Stimulated activated naive CD4-positive, alpha-beta T cell treated with Interleukin-2 at 50 U/mL for 16 hours (primary cell): ENCODE measurements around the gene ABCC10.

Experiments used
- DNase-seq: peaks from one replicate; lab custom pipeline; 2025; lab: John Stamatoyannopoulos, UW

ABCC10 gene

DNA sequence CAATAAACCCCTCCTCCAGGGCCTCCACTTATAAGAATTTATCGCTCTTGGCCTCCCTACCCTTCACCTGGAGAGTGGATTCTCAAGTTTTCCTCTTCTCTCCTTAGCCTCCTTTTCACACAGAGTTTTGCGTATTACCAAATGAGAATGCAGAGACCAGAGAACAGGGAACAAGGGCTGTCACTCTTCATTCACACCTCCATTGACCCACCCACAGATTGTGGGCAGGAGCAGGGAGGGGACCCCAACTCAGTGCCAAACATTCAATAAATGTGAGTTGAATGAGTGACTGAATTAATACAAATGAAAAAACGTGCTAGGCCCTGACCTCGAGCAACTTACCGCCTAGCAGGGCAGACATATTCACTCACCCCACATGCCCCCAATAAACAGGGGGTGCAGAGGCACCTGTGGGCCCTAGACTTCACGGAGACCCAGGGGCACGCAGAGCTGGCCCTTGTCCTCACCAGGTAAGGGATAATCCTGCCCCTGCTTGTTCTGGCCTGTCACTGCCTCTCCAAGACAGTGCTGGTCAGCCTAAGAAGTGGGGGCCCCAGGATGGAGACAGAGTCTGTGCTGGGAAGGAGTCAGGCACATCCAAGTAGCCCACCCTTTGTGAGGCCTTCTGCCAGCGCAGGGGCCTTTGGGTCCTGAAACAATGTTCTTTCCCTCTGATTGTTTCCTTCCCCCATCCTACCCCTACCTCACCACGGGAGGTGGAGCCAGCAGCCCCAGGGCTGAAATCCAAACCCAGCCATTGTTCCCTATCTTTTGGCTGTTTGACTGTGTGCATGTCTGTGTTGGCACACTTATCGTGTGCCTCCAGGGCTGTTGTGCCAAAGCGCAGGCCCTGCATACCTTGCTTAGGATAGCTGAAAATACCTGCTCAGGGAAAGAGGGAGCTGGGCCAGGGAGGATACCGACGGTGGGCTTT lies 41.7 kb downstream of the ABCC10 start:
- no peak for DNase-seq

DNA sequence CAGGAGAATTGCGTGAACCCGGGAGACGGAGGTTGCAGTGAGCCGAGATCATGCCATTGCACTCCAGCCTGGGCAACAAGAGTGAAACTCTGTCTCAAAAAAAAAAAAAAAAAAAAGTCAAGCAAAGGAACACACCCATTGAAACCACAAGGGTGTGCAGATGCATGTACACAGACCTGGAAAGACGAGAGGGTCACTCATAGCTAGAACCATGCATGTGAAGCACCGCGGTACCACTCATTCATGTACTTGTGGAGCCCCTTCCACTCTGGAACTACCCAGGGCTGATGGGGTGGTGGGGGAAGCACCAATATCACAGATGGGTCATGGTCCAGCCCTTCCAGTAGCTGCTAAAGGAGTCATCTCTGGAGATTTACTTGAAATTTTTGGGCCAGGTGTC lies 42.6 kb downstream of the ABCC10 start:
- DNase-seq: no peak

DNA sequence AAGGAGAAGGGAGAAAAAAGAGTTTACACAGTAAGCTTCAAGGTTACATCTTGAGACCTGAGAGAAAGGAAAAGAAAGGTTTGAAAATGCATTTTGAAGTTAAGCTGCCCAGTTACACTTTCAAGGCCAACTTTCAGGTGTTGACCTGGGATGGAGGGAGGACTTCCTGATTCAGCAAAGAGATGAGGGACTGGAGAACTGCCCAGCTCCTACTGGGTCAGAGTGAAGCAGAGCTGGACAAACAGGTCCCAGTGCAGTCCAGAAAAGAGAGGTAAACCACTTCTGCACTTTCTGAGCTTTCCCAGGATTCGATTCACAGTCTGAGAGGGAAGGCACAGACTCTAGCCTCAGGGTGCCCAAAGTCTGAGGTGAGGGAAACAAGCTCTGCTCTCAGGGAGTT lies 44.1 kb downstream of the ABCC10 start:
- DNase-seq: no peak

DNA sequence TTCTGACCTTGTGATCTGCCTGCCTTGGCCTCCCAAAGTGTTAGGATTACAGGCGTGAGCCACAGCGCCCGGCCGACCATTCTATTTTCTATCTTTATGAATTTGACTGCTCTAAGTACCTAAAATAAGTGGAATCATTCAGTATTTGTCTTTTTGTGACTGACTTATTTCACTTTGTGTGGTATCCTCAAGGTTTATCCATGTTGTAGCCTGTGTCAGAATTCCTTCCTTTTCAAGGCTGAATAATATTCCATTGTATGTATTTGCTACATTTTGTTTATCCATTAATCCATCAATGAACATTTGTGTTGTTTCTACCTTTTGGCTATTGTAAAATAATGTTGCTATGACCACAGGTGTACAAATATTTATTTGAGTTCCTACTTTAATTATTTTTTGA lies 45.2 kb downstream of the ABCC10 start:
- DNase-seq: no peak

DNA sequence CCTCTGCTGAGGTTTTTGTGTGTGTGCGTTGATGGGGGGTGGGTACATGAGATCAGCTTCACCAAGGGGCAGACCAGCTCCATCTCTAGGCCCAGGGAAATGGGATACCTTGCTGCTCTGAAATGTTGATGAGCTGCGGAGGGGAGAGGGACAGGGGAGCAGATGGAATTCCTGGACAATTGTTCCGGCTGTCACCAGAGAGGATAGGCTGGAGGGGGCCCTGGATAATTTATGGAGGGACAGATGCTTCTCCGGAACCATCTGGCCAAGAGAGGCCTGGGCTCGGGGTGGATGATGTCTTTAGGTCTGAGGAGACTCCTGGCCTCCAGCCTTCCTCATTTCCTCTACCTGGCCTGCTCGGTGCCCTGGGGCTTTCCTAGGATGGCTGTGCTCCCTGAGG lies 48.2 kb downstream of the ABCC10 start:
- no peak for DNase-seq

DNA sequence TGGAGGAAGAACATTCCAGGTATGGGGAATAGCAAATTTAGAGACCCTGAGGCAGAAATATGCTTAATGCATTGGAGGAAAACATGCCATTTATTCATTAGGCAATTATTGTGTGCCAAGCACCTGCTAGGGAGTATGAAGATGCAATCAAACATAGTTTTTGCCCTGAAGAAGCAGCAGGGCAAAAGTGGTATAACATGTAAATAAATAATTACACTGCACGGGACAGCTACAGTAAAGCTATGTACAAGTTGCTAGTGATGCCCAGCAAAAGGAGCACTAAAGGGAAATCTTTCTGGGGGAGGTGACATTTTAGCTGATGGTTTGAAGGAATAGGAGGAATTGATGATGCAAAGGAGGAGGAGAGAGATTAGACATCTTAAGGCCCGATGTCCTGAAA lies 49.4 kb downstream of the ABCC10 start:
- no peak for DNase-seq

DNA sequence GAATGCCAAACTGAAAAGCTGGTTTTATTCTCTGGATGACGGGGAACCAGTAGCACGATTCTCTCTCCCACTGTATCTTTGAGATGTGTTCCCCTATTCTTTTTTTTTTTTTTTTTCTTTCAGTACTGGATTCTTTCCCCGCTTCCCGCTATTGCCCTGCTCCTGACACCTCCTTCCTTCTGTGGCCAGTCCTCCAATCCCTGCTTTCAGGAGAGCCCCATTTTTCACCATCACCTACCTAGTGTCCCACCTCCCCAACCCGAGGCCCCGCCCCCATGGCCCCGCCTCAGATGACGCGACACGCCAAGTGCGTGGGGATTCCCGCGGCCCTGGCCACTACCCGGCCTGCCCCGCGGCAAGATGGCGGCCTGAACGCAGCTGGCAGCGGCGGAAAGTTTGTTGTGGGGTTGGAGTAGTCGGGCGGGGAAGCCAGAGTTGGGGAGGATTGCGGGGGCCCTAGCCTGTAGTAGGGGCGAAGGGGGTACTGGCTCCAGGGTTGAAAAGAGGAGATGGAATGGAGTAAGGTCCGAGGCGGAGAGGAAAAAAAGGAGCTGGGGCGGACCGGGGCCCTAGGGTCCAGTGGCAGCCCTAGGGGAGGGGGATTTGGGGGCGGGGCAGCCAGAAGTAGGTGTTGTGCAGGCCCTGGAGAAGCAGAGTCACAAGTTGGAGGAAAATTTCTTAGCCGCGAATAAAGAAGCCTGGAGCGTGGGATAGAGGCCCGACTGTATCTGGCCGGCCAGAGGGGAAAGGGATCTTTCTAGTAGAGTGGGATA lies 50.1 kb downstream of the ABCC10 start, which contains the start of gene TJAP1:
Gene TJAP1, plus strand, starts transcription at position 336 of the 773 bp plus-strand sequence. CDS start 21,432 bp downstream, outside the sequence.
- peak; percentile 94 for DNase-seq

DNA sequence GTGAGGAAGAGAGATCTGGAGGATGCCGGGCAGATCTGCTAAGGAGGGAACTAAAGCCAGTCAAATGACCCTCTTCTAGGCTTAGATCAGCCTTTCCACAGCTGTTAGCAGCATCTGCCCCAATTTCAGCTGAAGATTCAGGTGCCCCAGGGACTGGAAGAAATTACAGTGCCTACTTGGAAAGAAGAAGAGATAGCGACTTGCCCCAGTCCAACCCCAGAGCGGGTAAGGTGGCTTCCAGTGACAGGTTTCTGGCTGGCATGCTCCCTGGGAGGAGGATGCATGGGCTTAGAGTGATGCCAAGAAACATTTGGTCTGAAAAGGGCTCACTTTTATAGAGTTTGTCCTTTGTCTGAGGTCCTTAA lies 50.6 kb downstream of the ABCC10 start:
- no peak for DNase-seq

DNA sequence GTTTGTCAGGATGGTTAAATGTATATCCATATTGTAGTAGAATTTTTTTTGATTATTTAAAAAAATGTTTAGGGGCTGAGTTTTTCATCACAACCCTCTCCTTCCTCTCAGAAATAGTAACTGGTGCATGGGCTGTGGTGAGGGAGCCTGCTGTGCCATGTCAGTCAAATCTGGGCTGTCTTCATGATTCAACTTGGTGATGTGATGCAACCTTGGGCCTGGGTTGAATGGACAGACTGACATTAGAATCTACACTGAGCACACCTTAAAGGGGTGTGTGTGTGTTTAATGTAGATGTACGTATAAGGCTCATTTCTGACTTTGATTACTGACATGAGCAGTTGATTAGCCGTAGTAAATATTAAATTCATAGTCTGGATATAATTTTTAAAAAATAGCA lies 53.7 kb downstream of the ABCC10 start:
- no peak for DNase-seq

DNA sequence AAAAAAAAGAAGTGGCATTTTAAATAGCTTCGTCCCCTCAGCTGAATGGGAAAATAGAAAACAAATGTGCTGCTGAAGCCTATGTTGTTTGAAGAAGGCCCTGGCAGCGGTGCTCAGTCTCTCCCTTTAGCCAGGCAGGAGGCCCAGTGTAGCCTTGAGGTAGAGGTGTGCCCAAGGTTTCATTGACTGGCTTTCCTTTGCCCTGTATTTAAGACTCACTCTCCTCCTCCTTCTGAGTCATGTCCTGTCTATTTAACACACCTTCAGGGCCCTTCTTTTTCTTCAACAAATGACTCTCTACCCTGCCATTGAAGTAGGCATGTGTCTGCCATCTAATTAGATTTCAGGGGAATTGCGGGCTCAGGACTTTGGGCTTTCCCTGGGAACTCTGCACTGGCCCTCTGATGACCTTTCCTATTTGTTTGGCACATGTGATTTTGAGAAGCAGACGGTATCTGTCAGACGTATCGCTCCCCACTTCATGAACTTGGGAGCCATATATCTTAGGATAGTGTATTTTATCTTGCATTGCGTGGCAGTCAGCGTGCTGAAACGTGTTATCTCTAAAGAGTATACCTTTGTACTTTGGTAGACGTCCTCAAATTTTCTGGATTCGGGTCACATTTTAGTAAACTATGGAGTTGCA lies 54.4 kb downstream of the ABCC10 start:
- DNase-seq: no peak

DNA sequence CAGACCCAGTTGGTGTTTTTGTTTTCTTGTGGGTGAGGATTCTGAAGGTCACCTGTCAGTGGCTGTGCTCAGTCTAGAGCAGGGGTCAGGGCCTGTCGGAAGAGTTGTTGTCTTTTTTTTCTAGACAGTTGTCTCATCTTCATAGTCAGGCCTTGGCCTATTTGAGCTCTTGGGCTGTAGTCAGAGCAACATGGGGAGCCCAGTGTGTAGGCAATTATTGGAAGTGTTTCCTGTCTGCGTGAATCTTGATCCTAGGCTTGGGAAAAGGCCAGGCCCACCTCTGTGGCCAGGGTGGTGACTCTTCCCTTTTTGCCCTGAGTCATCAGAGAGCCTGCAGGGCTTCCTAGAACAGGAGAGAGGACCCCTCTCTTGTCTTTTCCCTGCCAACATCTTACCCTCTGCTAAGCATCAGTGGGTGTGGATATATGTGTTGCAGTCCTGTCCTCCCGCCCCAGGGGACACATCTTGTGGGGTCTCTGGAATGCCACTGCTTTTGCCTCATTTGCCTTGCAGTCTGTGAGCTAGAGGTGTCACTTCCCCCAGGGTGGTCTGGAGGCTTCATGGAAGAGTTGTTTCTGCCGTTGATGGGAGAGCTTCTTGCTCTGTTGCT lies 61.4 kb downstream of the ABCC10 start:
- DNase-seq: no peak

DNA sequence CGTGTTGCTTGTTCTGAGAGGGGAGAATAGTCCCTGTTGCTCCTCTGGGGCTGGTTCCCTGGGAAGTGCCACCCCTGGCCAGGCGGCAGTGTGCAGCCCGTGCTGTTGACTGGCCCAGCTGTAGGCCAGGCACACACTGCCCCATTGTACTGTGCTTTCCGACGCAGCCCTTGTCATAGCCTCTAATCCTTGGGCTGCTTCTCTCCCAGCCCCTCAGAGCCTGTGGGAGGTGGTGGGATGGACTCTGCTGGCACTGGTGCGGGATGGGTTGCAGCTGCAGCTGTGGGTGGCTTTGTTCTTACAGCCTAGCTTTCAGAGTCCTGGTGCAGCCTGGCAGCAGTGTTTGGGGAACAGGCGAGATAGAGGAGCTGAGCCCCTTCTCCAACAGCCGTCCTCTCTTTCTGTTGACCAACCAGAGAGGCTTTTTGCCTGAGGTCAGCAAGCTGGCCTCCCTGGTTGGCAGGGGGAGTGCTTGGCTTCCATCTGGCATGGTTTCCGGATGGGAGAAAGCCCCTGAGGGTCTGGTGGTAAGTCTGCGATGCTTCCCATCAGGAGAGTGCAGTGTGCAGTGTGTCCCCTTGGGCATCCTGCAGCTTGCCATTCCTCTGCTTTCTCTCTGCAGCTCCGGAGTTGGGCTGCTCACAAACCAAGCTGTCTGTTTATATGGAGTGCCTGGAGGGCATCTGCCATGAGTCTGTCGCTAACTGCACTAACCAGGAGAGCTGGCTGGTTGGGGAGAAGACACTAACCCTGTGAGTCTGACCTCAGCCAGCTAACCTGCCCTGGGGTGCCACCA lies 62.1 kb downstream of the ABCC10 start:
- no peak for DNase-seq

DNA sequence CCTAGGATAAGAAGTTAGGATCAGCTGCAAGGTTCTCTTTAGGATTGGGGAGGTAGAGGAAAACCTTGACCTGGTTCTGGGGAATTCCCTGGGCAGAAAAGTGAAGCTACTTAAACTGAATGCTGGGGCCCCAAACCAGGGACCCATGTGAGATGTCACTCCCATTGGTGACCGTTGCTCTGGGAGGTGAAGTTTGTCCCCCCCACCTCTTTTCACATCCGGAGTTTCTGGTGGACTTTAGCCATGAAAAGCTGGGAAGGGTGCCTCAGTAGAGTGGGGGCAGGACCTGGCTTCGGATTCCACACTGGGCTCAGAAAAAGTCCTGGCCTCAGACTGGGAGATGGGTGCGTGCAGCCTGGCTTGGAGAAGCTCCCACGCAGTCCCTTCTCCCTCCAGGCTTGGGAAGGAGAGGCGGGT lies 63.2 kb downstream of the ABCC10 start:
- no peak for DNase-seq

DNA sequence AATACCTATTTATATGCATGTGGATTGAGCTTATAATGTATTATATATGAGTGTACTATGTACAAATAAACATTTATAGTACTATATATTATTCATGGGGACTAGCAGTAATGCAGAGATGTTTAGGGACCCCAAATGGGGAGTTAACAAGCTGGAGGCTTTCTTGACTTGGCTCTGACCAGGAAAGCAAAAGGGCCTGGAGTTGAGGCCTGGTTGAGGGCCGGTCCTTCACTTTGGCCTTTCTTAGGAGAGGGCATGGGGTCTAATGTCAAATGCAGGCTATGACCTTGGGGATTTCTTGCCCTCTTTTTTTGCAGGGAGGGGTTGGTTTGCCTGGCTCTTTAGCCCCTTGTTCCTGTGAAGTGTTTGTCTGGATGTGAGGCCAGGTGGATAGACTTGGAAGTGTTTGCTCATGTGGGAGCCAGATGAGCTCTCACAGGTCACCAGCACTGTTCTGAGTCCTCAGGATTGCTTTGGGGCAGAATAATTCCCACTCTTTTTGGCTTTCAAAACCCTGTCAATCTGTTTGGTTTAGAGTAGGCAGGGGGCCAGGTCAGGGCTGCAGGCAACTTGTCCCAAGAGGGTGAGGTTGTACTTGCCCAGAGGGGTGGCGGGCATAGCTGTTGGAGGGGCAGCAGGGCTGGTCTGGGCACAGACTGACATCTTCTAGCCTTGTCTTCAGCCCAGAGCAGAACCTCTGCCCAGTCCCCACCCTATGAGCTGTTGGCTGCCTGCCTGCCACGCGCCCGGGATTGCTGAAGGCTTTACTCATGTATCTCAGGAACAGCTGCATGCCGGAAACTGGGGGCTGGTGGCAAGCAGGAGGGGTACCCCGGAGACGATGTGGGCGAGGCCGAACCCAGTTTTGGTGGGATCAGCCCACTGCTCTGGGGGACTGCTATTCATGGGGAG lies 64.7 kb downstream of the ABCC10 start:
- DNase-seq: no peak

DNA sequence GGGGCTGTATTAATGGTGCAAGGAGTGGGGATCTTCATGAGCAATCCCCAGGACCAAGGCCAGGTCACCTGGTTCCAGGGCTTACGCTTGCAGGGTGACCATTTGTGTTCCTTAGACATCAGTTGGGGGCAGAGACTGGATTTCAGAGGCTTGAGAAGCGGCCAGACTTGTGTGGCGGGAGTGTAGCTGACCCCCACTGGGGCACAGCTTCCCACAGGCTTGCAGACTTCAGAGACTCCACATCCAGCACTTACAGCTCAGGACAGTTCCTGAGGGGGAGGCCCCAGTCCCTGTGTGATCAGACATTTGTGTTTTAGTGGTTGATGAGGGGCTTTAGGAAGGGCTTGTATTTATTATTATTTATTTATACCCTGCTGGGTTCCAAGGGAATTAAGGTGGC lies 65.3 kb downstream of the ABCC10 start:
- no peak for DNase-seq

DNA sequence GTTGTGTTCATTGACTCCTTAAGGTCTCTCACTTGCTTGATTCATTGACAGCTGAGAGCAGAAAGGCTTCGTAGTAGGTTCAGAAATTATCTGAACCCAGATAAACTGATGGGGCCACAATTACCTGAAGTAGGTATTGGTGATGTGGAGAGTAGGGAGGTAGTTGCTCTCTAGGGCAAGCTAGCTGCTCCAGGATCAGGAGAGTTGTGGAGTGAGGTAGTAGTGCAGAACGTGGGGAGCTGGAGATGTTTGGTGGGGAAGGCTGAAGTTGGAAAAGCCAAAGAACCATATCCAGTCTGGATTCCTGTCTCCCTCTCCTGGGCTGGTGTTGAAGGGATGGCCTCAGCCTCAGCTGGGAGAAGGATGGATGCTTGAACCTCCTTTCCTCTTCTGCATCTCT lies 65.9 kb downstream of the ABCC10 start:
- DNase-seq: no peak

DNA sequence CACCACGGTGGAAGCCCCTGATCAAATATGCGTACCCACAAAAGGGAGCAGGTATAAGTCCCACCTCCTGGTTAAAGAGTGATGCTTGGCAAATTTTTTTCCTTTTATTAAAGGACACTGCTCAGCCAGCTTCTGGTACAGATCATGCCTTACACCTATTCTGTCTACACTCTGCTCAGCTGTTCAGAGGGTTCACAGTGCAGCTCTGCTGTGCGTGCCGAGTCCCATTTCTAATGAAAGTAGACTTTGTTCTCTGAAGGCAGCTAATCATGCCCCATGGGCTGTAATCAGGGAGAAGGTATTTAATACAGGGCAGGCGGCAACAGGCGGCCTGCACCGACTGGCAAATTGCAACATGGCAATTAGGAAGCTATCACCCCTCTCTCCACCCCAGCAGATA lies 66.5 kb downstream of the ABCC10 start:
- no peak for DNase-seq

DNA sequence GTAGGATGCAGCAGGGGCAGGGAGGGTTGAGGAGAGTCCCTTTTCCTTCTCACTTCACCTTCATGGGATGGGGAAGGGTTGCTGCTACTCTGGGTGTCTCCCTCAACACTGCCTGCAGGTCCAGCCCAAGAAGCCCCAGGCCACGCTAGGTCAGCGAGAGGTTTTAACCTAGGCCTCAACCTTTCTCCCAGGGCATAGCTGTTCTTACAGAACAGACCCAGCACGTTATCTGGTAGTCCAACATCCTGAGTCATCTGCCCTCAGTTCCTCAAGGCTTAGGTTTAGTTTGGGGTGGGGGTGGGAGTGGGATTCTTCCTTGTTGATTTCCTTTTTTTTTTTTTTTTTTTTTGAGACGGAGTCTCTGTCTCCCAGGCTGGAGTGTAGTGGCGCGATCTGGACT lies 67.0 kb downstream of the ABCC10 start:
- no peak for DNase-seq

DNA sequence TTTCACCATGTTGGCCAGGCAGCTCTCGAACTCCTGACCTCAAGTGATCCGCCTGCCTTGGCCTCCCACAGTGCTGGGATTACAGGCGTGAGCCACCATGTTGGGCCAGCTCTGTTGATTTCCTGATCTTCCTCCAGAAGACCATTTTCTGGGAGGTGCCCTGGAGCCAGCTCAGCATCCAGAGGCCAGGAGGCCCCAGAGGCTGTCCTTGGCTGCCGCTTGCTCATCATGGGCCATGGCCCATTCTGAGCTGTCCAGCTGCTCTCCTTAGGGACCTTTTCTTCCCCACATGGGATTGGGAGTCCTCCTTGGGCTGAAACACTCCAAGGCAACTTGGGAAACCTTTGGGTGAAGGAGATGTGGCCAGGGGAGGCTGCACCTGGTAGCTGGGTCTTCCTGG lies 67.4 kb downstream of the ABCC10 start:
- DNase-seq: no peak

DNA sequence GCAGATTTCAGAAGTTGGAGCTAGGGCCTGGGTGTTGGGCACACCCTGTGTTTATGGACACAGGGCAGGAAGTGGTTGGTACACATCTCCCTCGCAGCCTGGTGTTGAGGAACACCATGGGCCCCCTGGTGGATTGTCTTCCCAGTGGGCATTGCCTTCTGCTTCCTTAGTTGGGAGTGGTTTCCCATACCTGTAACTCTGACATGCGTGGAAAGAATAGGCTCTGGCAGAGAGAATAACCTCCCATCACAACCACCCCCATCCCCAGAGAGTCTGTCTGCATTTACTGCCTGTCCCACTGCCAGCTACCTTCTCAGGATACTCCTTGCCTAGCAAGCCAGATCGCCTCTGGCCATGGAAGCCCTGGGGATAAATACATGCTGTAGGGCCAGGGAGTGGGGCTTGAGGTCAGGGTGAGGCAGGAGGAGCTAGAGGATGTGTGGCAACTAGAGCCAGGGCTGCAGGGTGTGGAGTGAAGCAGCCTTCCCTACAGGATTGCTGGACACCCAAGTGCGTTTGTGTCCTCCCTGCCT lies 68.1 kb downstream of the ABCC10 start:
- DNase-seq: no peak
